Lower leg skin (tissue), 3 donors: ENCODE results near the gene VAV2.

Source experiments
- CTCF ChIP-seq, 3 donors: fragments of 450-650 bp; IDR thresholded peaks; one replicate each; pipeline ENCODE4 v1.5.1; 2016; ENCODE audit warnings: antibody characterized with exemption in 3 of 3, mild to moderate bottlenecking in 3 of 3, moderate library complexity in 2 of 3
- POLR2A ChIP-seq, 2 donors: fragments of 450-650 bp; IDR thresholded peaks; one replicate each; pipeline ENCODE4 v1.6.1; 2016 to 2017; ENCODE audit warnings: antibody characterized with exemption in 2 of 2, mild to moderate bottlenecking in 1 of 2, moderate library complexity in 1 of 2

GRCh38 chr9:134034215-134035040 is 42.3 kb upstream of the VAV2 start:
- TF ChIP-seq POLR2A (IDR thresholded peaks at IDR 0.05) (no peak), CTCF (IDR thresholded peaks at IDR 0.05) (no peak)
